HFF-Myc (cell line): ENCODE results near the gene EXOC6B.

ENCODE experiments used
- DNase-seq: peaks from one replicate; pipeline ENCODE4 v3.0.0-alpha.2; 2011; ENCODE audit warnings: low read depth; ENCODE audit errors: extremely low read depth
- H3K4me3 ChIP-seq: replicated peaks from 2 replicates; pipeline ENCODE4 v1.5.1; 2011; ENCODE audit warnings: low read depth, mild to moderate bottlenecking, control low read depth, low read length
- TF ChIP-seq, protein P1 (sequence below): IDR thresholded peaks from 2 replicates; pipeline ENCODE4 v1.5.1; 2012; ENCODE audit warnings: mild to moderate bottlenecking, low read depth, low read length, control low read depth; ENCODE audit errors: missing control alignments

EXOC6B gene

DNA sequence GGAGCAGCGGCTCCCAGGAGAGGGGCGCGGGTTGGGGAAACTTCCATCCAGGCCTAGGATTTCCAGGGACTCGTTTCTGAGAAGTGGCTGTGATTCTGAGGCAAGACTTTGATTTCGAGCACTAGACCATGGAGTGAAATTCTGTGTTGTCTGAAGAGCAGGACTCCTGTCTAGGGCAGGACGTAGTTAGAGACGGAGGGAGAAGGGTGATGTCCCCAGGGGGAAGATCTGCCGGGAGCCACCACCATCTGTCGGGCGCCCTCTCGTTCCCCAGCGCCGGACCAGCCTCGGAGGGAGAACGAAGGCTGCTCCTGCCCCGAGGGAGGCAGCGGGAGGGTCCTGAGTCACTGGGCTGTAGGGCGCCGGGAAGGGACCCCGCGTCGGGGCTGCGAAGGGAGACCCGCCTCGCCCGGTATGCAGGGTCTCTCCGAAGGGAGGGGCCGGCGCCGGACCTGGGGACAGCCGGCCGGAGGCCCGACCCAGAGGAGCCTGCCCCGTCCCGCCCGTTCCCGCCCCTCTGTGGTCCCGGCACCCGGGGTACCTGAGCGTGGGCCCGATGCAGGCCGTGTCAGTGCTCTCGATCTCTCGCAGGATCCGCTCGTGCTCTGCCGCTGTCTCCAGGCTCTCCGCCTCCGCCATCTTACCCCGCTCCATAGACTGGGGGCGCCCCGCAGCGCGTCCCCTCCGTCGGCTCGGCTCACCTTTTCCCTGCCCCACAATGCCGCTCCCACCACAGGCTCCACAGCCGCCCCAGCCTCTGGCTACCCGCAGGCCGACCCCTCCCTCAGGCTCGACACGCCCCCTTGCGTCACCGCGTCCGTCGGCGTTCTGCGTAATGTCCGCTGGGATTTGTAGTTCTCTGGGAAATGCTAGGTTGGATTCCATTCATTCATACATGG, at the start of gene EXOC6B:
EXOC6B (minus strand) TSS at position 777 of the 899 bp plus-strand sequence.
- H3K4me3 ChIP-seq, result peak within 1 kb of the TSS; percentile 64
- TF ChIP-seq, protein P1, sequence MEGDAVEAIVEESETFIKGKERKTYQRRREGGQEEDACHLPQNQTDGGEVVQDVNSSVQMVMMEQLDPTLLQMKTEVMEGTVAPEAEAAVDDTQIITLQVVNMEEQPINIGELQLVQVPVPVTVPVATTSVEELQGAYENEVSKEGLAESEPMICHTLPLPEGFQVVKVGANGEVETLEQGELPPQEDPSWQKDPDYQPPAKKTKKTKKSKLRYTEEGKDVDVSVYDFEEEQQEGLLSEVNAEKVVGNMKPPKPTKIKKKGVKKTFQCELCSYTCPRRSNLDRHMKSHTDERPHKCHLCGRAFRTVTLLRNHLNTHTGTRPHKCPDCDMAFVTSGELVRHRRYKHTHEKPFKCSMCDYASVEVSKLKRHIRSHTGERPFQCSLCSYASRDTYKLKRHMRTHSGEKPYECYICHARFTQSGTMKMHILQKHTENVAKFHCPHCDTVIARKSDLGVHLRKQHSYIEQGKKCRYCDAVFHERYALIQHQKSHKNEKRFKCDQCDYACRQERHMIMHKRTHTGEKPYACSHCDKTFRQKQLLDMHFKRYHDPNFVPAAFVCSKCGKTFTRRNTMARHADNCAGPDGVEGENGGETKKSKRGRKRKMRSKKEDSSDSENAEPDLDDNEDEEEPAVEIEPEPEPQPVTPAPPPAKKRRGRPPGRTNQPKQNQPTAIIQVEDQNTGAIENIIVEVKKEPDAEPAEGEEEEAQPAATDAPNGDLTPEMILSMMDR, result no peak
- peak; percentile 56 for DNase-seq

DNA sequence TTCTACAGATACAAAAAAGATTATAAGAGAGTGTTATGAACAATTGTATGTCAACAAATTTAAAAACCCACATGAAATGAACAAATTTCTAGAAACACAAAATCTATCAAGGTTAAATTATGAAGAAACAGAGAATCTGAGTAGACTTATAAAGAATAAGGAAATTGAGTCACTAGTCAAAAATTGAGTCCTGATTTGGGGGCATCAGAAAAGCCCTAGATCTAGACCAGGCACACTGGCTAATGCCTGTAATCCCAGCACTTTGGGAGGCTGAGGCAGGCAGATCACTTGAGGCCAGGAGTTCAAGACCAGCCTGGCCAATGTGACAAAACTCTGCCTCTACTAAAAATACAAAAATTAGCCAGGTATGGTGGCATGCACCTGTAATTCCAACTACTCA, 46.0 kb upstream of the EXOC6B start:
- DNase-seq, result no peak
- TF ChIP-seq, protein P1, result no peak
- H3K4me3 ChIP-seq, result no peak overlapping the region

DNA sequence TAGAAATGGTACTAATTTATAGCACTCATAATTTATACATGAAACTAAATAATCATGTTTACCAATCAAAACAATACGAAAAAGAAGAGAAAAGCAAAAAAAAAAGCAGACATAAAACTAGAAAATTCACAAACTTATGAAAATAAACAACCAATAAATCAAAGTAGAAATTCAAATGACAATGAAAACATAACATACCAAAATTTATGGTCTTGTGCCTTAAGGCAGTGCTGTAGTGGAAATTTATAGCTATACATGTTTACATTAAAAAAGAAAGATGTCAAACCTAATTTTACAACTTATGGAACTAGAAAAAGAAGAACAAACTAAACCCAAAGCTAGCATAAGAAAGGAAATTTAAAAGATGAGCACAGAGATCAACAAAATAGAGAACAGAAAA, 45.2 kb upstream of the EXOC6B start:
- H3K4me3 ChIP-seq, result no peak overlapping the region
- TF ChIP-seq, protein P1, result no peak
- DNase-seq, result no peak

DNA sequence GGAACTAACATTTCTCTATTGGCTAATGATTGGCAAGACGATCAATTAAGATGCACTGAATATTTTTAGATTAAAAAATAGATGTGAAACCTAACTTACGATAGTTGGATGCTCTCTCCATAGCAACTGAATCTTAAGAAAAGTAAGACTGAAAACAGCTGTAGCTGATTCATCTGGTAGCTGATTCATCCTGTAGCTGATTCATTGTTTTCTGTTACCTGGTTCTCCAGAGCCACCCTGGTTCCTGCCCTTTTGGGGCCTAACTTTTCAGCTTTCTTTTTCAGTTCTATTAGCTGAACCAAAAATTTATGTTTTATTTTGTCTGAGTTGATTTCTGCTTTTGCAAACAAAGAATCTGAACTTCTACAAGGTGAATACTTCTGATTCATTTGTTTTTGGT, 38.7 kb upstream of the EXOC6B start:
- TF ChIP-seq, protein P1, result no peak
- DNase-seq, result no peak
- H3K4me3 ChIP-seq, result no peak overlapping the region

DNA sequence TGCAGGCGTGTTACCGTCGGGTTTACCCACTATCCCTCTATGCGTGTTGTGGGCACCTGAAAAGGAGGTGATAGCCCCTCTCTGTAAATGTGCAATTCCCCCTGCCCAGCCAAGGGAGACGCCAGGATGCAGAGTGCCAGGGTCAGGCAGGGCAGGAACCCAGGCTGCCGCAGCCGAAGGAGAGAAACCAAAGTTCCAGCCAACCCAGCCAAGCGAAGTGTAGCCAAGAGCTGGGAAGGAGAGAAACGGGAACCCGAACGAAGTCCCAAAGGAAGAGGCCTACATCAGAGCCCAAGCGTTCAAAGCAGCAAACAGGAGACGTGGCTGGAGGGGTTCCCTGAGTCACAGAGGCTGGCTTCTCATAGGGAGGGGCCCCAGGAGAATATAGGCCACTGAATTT, 37.2 kb upstream of the EXOC6B start:
- H3K4me3 ChIP-seq, result peak overlapping the region; percentile 18; the same call in 1 of the 2 replicates
- no peak for DNase-seq
- TF ChIP-seq, protein P1, result no peak

DNA sequence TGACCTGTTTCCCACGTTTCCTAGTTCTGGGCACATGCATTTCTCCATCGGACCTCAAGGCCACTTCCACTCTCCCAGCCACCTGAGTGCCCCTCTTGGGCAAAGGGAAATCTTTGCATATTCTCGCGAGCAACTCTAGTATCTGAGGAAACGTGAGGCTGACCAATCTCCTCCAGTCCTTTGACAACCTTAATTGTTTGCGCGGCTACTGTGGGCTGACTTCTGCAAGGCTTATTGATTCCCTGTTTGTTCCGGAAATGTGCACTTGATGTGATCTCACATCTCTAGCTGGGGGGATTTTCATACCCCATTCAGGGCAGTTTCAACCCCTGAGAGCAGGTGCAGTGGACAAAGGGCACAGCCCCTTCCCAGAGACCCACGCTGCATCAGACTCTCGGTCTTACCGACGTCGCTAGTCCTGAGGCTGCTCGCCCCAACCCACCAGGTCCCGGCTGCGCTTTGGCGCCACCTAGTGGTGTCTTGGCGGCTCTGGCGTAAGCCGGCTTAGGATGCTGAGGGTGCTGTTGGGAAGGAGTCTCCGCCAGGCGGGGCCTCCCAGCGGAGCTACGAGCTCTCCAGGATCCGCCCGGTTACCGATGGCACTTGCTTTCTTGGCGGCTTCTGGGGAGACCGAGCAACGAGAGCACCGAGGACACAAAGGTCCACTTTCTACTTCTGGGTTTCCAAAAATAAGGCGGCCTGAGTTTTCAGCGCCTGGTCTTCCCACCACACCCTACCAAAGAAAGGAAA, 36.6 kb upstream of the EXOC6B start:
- DNase-seq, result peak; percentile 67
- peak overlapping the region; percentile 18; the same call in 1 of the 2 replicates for H3K4me3 ChIP-seq

More for the DNA sequence above, 36.6 kb upstream of the EXOC6B start:
- TF ChIP-seq, protein P1, result peak; percentile 100
